Adrenal gland (tissue), 12 donors: Measurements from ENCODE around the gene NHS. TPM values are rescaled to one million over a fixed set of nuclear protein-coding genes. Genes with fewer than 3 reads are reported as not detected.

Experiments used
- DNase-seq, 7 donors: peaks; one replicate each; pipeline ENCODE4 v3.0.0-alpha.2; 2019 to 2020
- H3K27ac ChIP-seq, 5 donors: fragments of 200-600 bp; sonication (generic) in 4 of 5; 1 replicate in 3 of 5; 2 replicates in 2 of 5; pipeline versions ENCODE4 v1.5.1 to v1.8.0; 2016 to 2020; ENCODE audit warnings: mild to moderate bottlenecking in 1 of 5
- H3K27me3 ChIP-seq: fragments of 200-600 bp; 2 replicates; pipeline ENCODE4 v1.8.0; 2021
- H3K36me3 ChIP-seq, 2 donors: fragments of 200-600 bp; replicated peaks in 1 of 2; 1 replicate in 1 of 2; 2 replicates in 1 of 2; pipeline versions ENCODE4 v1.5.1 to v1.8.0; 2018 to 2022
- H3K4me1 ChIP-seq, 2 donors: fragments of 200-600 bp; replicated peaks in 1 of 2; 1 replicate in 1 of 2; 2 replicates in 1 of 2; pipeline versions ENCODE4 v1.5.1 to v1.8.0; 2018 to 2021
- H3K4me3 ChIP-seq, 4 donors: fragments of 200-600 bp; sonication (generic) in 3 of 4; one replicate each; pipeline ENCODE4 v1.5.1; 2016 to 2018
- H3K9me3 ChIP-seq, 3 donors: fragments of 200-600 bp; sonication (generic) in 1 of 3; replicated peaks in 1 of 3; 1 replicate in 2 of 3; 2 replicates in 1 of 3; pipeline versions ENCODE4 v1.5.1 to v1.8.0; 2016 to 2021
- POLR2A ChIP-seq, 2 donors: fragments of 450-650 bp; IDR thresholded peaks; one replicate each; pipeline ENCODE4 v1.6.1; 2017; ENCODE audit warnings: antibody characterized with exemption in 2 of 2, mild to moderate bottlenecking in 2 of 2, moderate library complexity in 1 of 2
- WGBS, 4 donors: extraction: QIAGEN DNeasy Blood & Tissue Kit in 2 of 4; methylation state at CpG; one replicate each; pipeline versions ENCODE4 v1.1.5 to v1.1.7; 2013 to 2017; 5-methylcytosine and 5-hydroxymethylcytosine counted together
- intact Hi-C, 2 donors: fragments of 100-400 bp; cut with DNase I; formaldehyde crosslinking; loops; one replicate each; pipeline versions ENCODE4 v1.14.1 to v1.15.0; 2022 to 2023
- polyA plus RNA-seq, 3 donors: library from polyadenylated mRNA; stranded (reverse); fragments of 200-250 nt in 2 of 3; fragments of 350-450 nt in 1 of 3; fragmentation: Illumina TruSeq in 1 of 3; extraction: RNeasy Lipid Tissue Mini Kit (QIAGEN cat#74804) in 1 of 3; gene quantifications; one replicate each; pipeline ENCODE4 v1.2.3, GENCODE V29; 2013 to 2014
- total RNA-seq, 9 donors: library from RNA; depleted of rRNA in 4 of 9; stranded (reverse); fragments of >200 nt in 4 of 9; fragments of 120-200 nt in 1 of 9; fragmentation: NEBNext Ultra II Directional in 1 of 9; extraction: Animal tissue kit (Norgen Biotek cat#: 25700) in 1 of 9; gene quantifications; one replicate each; pipeline versions ENCODE4 v1.1.0 to v1.2.4, GENCODE V29; 2013 to 2023
- TF ChIP-seq, protein P1 (sequence below), 6 experiments: fragments of 450-650 bp in 4 of 6; fragments of 200-600 bp in 2 of 6; sonication (generic) in 1 of 6; IDR thresholded peaks; 1 replicate in 5 of 6; 2 replicates in 1 of 6; pipeline versions ENCODE4 v1.5.1 to v1.8.0; 2016 to 2021; ENCODE audit warnings: antibody characterized with exemption in 6 of 6, mild to moderate bottlenecking in 2 of 6, moderate library complexity in 1 of 6
- donor health status: healthy with polysubstance abuse.
- donor health status: Bipolar disorder and iron deficiency.
- donor health status: DM: yes; HTN: yes; CAD: no.
- donor health status: DM: no; HTN: no; CAD: no.
- donor health status: DM: no; HTN: no; CAD: no.
- donor health status: DM: yes; HTN: yes; CAD: no.

The NHS gene
- total and polyA plus RNA-seq, 12 donors, result 4.4 to 12.5 (median 6.8) TPM

DNA sequence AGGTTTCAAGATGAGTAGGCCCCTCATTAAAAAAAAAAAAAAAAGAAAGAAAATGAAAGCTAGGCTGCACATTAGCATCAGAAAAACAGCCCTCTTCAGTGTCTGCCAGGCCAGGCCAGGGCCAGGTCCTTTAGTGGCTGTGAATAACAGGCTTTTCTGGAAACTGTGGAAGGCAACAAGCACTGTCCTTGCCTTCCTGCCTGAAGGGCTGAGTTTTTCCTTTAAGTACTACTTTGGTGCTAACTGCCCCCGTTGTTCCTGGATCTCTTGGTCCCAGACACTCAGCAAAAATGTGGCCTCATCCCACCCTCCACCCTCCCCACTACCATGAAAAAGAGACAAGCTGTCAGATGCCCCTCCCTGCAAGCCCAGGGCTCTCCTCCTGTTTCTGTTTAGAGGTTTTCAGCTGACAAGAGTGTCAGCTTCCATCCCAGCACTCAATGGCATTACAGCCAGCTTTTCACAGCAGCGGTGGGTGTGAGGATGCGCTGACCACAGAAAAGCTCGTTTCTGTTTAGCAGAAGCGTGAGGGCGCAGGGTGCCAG is 174.2 kb downstream of the NHS start:
- intact Hi-C loops, result no loop called here
- no peaks in the 10 kb centered on the region for H3K9me3 ChIP-seq
- H3K27ac ChIP-seq, result peak overlapping the region in 1 of 5 donors; percentile 40
- no peaks in the 10 kb centered on the region for H3K36me3 ChIP-seq
- TF ChIP-seq POLR2A (IDR thresholded peaks at IDR 0.05), result no peak
- TF ChIP-seq, protein P1, sequence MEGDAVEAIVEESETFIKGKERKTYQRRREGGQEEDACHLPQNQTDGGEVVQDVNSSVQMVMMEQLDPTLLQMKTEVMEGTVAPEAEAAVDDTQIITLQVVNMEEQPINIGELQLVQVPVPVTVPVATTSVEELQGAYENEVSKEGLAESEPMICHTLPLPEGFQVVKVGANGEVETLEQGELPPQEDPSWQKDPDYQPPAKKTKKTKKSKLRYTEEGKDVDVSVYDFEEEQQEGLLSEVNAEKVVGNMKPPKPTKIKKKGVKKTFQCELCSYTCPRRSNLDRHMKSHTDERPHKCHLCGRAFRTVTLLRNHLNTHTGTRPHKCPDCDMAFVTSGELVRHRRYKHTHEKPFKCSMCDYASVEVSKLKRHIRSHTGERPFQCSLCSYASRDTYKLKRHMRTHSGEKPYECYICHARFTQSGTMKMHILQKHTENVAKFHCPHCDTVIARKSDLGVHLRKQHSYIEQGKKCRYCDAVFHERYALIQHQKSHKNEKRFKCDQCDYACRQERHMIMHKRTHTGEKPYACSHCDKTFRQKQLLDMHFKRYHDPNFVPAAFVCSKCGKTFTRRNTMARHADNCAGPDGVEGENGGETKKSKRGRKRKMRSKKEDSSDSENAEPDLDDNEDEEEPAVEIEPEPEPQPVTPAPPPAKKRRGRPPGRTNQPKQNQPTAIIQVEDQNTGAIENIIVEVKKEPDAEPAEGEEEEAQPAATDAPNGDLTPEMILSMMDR (IDR thresholded peaks at IDR 0.05), result no peak
- no peak for DNase-seq
- peaks cover 7 to 14% of the 10 kb centered on the region in 2 donors for H3K4me1 ChIP-seq
- 0 to 64% (median 55%) methylated on average over 1 to 6 of the region's 6 CpGs for WGBS, 4 donors
- peaks cover under 1% of the 10 kb centered on the region for H3K27me3 ChIP-seq
- no peak overlapping the region for H3K4me3 ChIP-seq

DNA sequence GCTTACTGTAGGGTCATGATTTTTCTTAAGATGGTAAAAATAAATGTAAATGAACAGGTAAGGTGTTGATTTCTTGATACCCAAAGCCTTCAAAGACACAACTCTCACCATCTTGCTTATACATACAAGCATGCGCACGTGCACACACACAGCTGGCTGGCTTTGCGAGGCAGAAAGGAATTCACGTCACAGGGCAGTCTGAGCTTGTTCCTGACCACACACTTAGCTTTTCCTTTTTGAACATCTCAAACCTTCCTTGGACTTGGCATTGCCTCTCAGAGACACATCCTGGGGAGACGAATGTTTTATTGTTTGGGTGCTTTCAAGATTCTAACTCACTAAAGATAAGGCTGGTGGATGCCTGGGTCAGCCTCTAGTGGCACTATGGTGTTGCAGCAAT is 175.0 kb downstream of the NHS start:
- no peak overlapping the region for H3K4me3 ChIP-seq
- H3K9me3 ChIP-seq, result no peaks in the 10 kb centered on the region
- H3K27me3 ChIP-seq, result no peaks in the 10 kb centered on the region
- TF ChIP-seq, protein P1 (IDR thresholded peaks at IDR 0.05), result no peak
- no peak for TF ChIP-seq POLR2A (IDR thresholded peaks at IDR 0.05)
- H3K27ac ChIP-seq, result no peak overlapping the region
- no peaks in the 10 kb centered on the region for H3K36me3 ChIP-seq
- DNase-seq, result no peak
- peaks cover 7 to 14% of the 10 kb centered on the region in 2 donors for H3K4me1 ChIP-seq
- intact Hi-C loops, result no loop called here
- 82 to 89% (median 86%) methylated on average over 4 to 5 of the region's 5 CpGs for WGBS, 4 donors

- no peak overlapping the region for H3K27ac ChIP-seq
- H3K36me3 ChIP-seq, result no peaks in the 10 kb centered on the region
- no peak overlapping the region for H3K4me3 ChIP-seq
- WGBS, 4 donors, result 75 to 97% (median 89%) methylated on average over 5 of the region's 5 CpGs
- H3K27me3 ChIP-seq, result no peaks in the 10 kb centered on the region
- no peaks in the 10 kb centered on the region for H3K9me3 ChIP-seq
- TF ChIP-seq, protein P1 (IDR thresholded peaks at IDR 0.05), result no peak
- TF ChIP-seq POLR2A (IDR thresholded peaks at IDR 0.05), result no peak
- intact Hi-C loops, result no loop called here
- no peak for DNase-seq
- H3K4me1 ChIP-seq, result peaks cover 7 to 14% of the 10 kb centered on the region in 2 donors
Observed at GRCh38 chrX:17552044-17552650, 177.1 kb downstream of the NHS start.

GRCh38 chrX:17553469-17553868 is 178.5 kb downstream of the NHS start:
- intact Hi-C loops, result no loop called here
- no peak for TF ChIP-seq POLR2A (IDR thresholded peaks at IDR 0.05)
- TF ChIP-seq, protein P1 (IDR thresholded peaks at IDR 0.05), result no peak
- no peaks in the 10 kb centered on the region for H3K27me3 ChIP-seq
- peaks cover 5 to 7% of the 10 kb centered on the region in 2 donors for H3K4me1 ChIP-seq
- peak in 6 of 7 donors; percentile 26 to 51 (median 36) for DNase-seq
- H3K36me3 ChIP-seq, result no peaks in the 10 kb centered on the region
- peak overlapping the region in 3 of 5 donors; percentile 32 to 49 (median 43) for H3K27ac ChIP-seq
- 15 to 51% (median 37%) methylated on average over 3 to 6 of the region's 6 CpGs for WGBS, 4 donors
- H3K9me3 ChIP-seq, result no peaks in the 10 kb centered on the region
- H3K4me3 ChIP-seq, result no peak overlapping the region
